Stimulated activated naive CD8-positive, alpha-beta T cell treated with anti-CD3 and anti-CD28 coated beads, Interleukin-15, Interleukin-2, amounts not matched to agents 100 ng/mL and 50 ng/mL, for 24 hours (primary cell): ENCODE results near the gene TP53BP2.
"Not testable (repeated sequence)": the region's sequence is repeated elsewhere in the genome, so short reads cannot be mapped to it uniquely, and the experiment has no call there.

Experiments used
- H3K27ac Mint-ChIP-seq: one replicate; pipeline ENCODE4 v1.8.0; 2021; ENCODE audit warnings: mild to moderate bottlenecking, mixed read lengths
- H3K27me3 Mint-ChIP-seq: one replicate; pipeline ENCODE4 v1.8.0; 2021; ENCODE audit warnings: mixed read lengths
- H3K36me3 Mint-ChIP-seq: one replicate; pipeline ENCODE4 v1.8.0; 2021; ENCODE audit warnings: low read depth, mixed read lengths
- H3K4me1 Mint-ChIP-seq: one replicate; pipeline ENCODE4 v1.8.0; 2021; ENCODE audit warnings: low read depth, mixed read lengths
- H3K4me3 Mint-ChIP-seq: one replicate; pipeline ENCODE4 v1.8.0; 2021; ENCODE audit warnings: mild to moderate bottlenecking, mixed read lengths
- H3K9me3 Mint-ChIP-seq: one replicate; pipeline ENCODE4 v1.8.0; 2021; ENCODE audit warnings: mixed read lengths

The TP53BP2 gene

DNA sequence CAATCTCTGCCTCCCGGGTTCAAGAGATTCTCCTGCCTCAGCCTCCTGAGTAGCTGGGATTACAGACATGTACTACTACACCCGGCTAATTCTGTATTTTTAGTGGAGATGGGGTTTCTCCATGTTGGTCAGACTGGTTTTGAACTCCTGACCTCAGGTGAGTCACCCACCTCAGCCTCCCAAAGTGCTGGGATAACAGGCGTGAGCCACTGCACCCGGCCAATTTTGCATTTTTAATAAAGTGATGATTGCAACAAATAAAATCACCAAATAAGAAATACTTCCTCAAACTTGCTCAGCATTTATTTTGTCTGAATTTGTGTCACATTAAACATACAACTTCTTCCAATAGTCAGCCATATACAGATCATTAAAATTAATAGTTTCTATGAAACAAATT, 35.8 kb downstream of the TP53BP2 start:
- H3K27ac Mint-ChIP-seq, H3K4me3 Mint-ChIP-seq, H3K9me3 Mint-ChIP-seq, H3K27me3 Mint-ChIP-seq: not testable (repeated sequence)
- H3K36me3 Mint-ChIP-seq, result peaks cover 63% of the 10 kb centered on the region
- peaks cover 20% of the 10 kb centered on the region for H3K4me1 Mint-ChIP-seq

- Mint-ChIP-seq H3K9me3 (no peaks in the 10 kb centered on the region), H3K36me3 (peaks cover 76% of the 10 kb centered on the region), H3K27ac (no peak overlapping the region), H3K4me1 (no peaks in the 10 kb centered on the region), H3K4me3 (no peak overlapping the region), H3K27me3 (no peaks in the 10 kb centered on the region)
These were observed 42.5 kb downstream of the TP53BP2 start for GRCh38 chr1:223803211-223803610.

DNA sequence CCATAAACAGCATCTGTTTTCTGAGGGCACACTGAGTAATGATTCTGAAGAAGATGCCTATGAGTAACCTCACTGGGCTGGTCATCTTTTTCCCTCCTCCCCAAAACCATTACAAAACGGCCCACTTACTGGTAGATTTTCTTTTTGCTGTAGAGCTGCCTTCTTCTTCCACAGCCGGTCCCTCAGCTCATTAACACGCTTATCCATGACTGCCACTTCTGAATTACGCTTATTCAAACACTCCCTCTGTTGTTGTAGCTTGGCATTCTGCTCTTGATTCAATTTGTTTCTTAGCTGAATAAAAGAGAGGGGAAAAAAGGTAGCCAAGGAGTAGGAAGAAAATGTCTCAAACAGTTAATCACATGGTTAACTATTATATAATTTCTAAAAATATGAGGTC, 43.1 kb downstream of the TP53BP2 start:
- Mint-ChIP-seq H3K27me3 (no peaks in the 10 kb centered on the region), H3K36me3 (peaks cover 77% of the 10 kb centered on the region), H3K9me3 (no peaks in the 10 kb centered on the region), H3K27ac (no peak overlapping the region), H3K4me3 (no peak overlapping the region), H3K4me1 (no peaks in the 10 kb centered on the region)

DNA sequence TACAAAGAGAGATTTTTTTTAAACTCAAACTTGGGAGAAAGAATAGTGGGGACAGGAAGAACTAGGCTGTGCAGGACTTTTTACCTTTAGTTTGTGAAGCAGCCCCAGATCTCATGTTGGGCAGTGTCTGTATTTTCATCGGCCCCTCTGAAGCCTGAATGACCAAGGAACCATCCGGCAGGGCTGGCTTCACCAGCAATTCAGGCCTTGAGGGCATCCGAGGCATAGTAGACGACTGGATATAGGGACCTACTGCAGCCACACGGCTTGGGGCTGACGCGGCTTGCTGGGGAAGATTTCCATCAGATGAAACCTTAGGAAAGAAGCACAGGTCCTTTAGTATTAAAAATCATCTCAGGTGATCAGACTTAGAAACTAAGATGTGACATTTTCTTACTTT, 43.7 kb downstream of the TP53BP2 start:
- no peaks in the 10 kb centered on the region for H3K4me1 Mint-ChIP-seq
- H3K27ac Mint-ChIP-seq, result no peak overlapping the region
- peaks cover 71% of the 10 kb centered on the region for H3K36me3 Mint-ChIP-seq
- no peaks in the 10 kb centered on the region for H3K27me3 Mint-ChIP-seq
- no peak overlapping the region for H3K4me3 Mint-ChIP-seq
- no peaks in the 10 kb centered on the region for H3K9me3 Mint-ChIP-seq

DNA sequence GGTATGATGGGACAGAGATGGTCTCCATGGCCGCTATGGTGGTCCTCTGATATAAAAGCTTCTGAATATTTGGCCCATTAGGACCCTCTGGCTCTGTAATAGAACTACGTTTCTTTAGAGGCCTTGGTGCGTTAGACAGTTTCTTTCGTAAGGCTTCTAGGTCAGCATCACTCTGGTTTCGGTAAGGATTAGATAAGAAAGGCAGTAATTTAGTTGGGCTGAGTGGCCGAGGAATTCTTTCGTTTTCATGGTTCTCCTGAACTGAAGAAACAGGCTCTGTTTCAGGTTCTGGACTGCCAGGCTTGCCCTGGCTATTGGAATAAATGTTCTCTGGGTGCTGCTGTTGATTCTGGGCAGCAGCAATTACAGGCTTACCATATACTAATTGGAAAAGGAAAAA, 49.5 kb downstream of the TP53BP2 start:
- H3K36me3 Mint-ChIP-seq, result peaks cover 56% of the 10 kb centered on the region
- no peaks in the 10 kb centered on the region for H3K27me3 Mint-ChIP-seq
- no peaks in the 10 kb centered on the region for H3K4me1 Mint-ChIP-seq
- no peaks in the 10 kb centered on the region for H3K9me3 Mint-ChIP-seq
- no peak overlapping the region for H3K4me3 Mint-ChIP-seq
- H3K27ac Mint-ChIP-seq, result no peak overlapping the region

DNA sequence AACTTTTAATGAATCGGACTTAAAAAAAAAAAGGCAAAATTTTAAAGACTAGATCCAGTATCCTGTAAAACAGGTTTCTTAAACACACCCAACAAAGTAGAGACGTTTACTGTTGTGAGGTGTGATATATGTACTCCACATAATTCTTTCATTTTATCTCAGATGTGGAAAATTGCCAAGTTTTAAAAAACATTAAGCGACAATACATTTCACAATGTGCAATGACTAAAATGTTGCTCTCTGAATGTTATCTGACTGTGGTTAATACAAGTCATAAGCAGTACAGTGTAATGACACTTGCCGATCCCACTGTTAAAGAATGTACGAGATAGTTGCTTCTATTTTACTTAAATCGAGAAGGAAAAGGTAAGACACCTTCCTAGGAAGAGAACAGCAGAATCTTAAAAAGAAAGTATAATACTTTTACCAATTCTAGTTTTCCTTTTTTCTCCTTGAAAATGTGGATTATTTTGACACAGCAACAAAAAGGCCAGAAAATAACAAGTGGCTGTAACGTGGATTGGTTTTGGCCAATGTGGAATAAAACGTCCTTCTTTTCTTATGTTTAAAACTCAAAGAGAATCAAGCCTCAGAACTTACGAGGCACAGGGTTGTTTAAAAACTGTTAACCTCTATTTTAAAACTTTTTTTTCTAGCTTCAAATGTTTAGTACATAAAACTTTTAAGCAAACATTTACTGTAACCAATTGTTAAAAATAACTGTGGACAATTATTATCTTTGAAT, 51.4 kb downstream of the TP53BP2 start:
- Mint-ChIP-seq H3K9me3 (no peaks in the 10 kb centered on the region), H3K36me3 (peaks cover 44% of the 10 kb centered on the region), H3K4me3 (no peak overlapping the region), H3K27me3 (no peaks in the 10 kb centered on the region), H3K27ac (no peak overlapping the region), H3K4me1 (no peaks in the 10 kb centered on the region)

DNA sequence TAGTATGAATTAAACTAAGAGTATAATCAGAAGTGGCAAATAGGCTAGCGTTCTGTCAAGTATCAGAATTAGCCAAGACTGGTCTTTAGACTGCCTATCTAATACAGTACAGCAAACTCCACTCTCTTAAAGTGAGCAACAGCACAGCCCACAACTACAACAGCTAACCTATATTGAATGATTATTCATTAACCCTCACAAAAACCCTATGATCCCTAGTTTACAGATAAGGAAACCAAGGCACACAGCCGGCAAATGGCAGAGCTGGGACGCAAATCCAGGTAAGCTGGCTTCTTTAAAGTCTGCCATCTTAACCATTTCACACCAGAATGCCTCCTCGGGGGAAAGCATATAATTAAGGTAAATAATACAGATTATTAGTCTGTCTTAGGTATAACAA, 52.0 kb downstream of the TP53BP2 start:
- Mint-ChIP-seq H3K27me3 (no peaks in the 10 kb centered on the region), H3K27ac (no peak overlapping the region), H3K4me3 (no peak overlapping the region), H3K36me3 (peaks cover 46% of the 10 kb centered on the region), H3K4me1 (no peaks in the 10 kb centered on the region), H3K9me3 (no peaks in the 10 kb centered on the region)

- no peaks in the 10 kb centered on the region for H3K9me3 Mint-ChIP-seq
- H3K27ac Mint-ChIP-seq, result no peak overlapping the region
- H3K36me3 Mint-ChIP-seq, result peaks cover 47% of the 10 kb centered on the region
- no peak overlapping the region for H3K4me3 Mint-ChIP-seq
- H3K4me1 Mint-ChIP-seq, result no peaks in the 10 kb centered on the region
- no peaks in the 10 kb centered on the region for H3K27me3 Mint-ChIP-seq
These were observed 53.7 kb downstream of the TP53BP2 start for GRCh38 chr1:223792046-223792445.

DNA sequence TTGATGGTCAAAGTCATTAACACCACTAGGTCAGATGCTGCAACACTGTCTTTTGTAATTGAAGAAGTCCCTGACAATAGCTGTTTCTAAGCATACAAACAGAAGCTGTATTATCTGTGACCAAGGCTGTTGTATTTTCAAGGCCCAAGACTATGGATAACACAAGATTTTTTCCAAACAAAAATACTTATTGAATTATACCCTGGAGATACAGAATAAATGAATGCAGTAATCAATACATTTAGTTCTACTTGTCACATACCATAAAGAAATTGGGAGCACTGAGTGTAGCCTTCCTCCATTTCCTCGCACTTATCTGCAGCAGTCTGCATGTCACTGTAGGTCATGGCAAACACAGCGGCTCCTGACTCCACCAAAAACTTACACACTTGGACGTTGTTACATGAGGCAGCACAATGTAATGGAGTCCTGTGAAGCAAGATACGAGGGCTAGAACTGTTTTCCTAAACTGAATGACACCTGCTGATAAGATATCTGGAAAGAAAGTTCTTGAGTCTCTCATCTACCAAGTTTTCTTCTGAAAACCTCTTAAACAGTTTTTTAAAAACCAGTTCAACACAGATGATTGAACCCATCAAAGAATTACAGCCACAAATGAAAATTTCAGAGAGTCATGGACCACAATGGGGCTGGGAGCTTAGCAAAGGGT, 56.9 kb downstream of the TP53BP2 start:
- Mint-ChIP-seq H3K4me1 (no peaks in the 10 kb centered on the region), H3K27ac (no peak overlapping the region), H3K27me3 (no peaks in the 10 kb centered on the region), H3K4me3 (no peak overlapping the region), H3K36me3 (peaks cover 45% of the 10 kb centered on the region), H3K9me3 (no peaks in the 10 kb centered on the region)

DNA sequence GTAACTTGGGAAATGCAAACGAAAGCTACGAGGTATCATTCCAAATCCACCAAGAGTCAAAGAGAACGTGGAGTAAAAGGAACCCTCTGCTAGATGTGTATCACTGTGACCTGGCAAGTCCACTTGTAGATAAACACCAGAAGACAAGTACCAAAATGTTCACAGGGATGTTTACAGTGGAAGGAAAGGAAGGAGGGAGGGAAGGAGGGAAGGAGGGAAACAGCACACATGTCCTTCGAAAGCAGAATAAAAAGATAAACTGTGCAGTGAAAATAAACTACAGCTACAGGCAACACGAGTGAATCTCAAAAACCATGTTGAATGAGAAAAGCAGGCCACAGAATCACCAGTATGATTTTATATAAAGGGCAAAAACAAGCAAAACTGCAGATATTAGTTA, 59.9 kb downstream of the TP53BP2 start:
- H3K36me3 Mint-ChIP-seq, result peaks cover 53% of the 10 kb centered on the region
- no peaks in the 10 kb centered on the region for H3K27me3 Mint-ChIP-seq
- H3K27ac Mint-ChIP-seq, result no peak overlapping the region
- no peaks in the 10 kb centered on the region for H3K9me3 Mint-ChIP-seq
- H3K4me3 Mint-ChIP-seq, result no peak overlapping the region
- H3K4me1 Mint-ChIP-seq, result no peaks in the 10 kb centered on the region

- no peak overlapping the region for H3K27ac Mint-ChIP-seq
- peaks cover 62% of the 10 kb centered on the region for H3K36me3 Mint-ChIP-seq
- H3K4me1 Mint-ChIP-seq, result no peaks in the 10 kb centered on the region
These were observed 61.2 kb downstream of the TP53BP2 start for GRCh38 chr1:223784541-223784940.

DNA sequence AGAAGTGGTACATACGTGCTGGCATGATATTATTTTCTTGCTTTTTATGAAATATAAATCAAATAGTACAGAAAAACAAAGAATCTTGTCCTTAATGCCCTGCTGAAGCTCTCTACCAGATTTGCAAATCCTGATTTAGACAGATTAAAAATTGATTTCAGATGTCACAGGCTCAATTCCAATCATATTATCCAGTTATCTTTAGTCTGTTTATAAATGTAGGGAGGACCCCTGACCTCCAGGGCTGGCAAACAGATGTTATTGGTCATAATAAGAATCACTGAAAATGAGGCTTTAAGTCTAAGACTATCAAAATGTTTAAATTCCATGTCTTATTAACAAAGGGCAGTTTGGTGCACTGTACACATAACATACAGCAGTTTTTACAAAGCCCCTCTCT, 62.1 kb downstream of the TP53BP2 start:
- Mint-ChIP-seq H3K27me3 (no peaks in the 10 kb centered on the region), H3K4me1 (no peaks in the 10 kb centered on the region), H3K36me3 (peaks cover 64% of the 10 kb centered on the region), H3K27ac (no peak overlapping the region), H3K9me3 (no peaks in the 10 kb centered on the region), H3K4me3 (no peak overlapping the region)

More at GRCh38 chr1:223784541-223784940, 61.2 kb downstream of the TP53BP2 start:
- H3K9me3 Mint-ChIP-seq, result no peaks in the 10 kb centered on the region
- H3K27me3 Mint-ChIP-seq, result no peaks in the 10 kb centered on the region
- H3K4me3 Mint-ChIP-seq, result no peak overlapping the region

DNA sequence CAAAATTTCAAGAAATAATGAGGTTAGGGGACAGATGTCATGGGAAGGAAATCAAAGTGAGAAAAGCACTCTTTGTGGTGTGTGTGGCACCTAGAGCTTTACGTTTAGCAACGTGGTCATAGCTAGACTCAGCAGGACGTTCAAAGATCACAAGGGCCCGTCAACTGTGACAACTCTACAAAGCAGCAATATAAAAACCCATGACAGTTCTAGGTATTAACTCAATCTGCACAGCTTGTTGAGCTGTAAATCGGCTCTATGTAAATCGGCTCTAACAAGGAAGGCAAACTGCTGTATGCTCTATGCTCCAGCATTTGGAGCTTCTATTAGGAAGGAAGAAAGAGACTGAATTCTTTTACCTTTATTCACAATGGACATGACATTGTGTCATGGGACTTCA, 64.8 kb downstream of the TP53BP2 start:
- H3K27me3 Mint-ChIP-seq, result no peaks in the 10 kb centered on the region
- H3K9me3 Mint-ChIP-seq, result no peaks in the 10 kb centered on the region
- peak overlapping the region; percentile 42 for H3K27ac Mint-ChIP-seq
- H3K36me3 Mint-ChIP-seq, result peaks cover 71% of the 10 kb centered on the region
- no peak overlapping the region for H3K4me3 Mint-ChIP-seq
- H3K4me1 Mint-ChIP-seq, result peaks cover 15% of the 10 kb centered on the region

DNA sequence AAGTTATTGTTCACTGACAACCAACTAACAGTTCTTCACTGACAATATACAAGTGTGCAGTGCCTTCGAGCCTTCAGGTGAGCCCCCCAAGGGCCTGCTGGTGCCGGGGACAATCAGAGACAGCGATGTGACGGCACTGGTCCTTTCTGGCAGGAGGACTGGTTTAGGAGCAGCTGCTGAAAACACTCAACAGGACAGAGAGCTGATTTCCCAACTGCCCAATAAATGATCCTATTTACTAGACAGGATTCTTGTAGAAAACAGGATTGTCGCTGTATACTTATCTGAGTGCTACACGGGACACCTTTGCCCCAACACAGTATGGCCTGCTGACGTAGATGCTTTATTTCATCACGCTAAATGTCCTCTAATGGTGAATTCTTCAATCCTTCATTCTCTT, 65.4 kb downstream of the TP53BP2 start:
- peaks cover 21% of the 10 kb centered on the region for H3K4me1 Mint-ChIP-seq

DNA sequence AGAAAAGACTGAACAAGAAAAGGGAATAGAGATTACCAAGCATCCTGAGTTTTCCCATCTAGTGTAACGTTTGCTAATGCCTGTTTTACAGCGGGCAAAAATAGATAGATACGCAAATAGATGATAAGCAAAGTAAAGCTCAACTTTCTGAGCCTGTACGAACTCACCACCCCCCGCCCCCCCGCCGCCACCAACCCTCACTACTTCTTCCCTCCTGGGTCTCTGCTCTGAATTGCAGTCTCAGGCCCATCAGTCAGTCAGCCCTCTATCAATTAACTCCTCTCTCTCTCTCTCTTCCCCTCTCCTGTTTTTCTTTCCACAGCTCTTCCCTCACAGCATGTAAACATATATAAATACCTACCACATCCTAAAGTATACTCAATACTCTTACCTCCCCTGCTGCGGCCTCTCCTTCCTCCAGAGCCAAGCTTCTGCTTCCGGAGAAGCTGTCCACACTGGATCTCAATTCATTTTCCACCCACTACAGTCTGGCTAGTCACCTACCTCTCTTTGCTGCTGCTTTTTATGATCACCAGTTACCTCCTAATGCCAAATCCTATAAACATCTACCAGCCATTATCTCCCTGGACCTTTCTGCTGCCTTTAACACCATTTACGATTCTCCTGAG, 68.8 kb downstream of the TP53BP2 start:
- Mint-ChIP-seq H3K36me3 (peaks cover 68% of the 10 kb centered on the region), H3K27me3 (no peaks in the 10 kb centered on the region), H3K9me3 (no peaks in the 10 kb centered on the region), H3K27ac (peak overlapping the region; percentile 8), H3K4me1 (peaks cover 41% of the 10 kb centered on the region), H3K4me3 (no peak overlapping the region)

More for the DNA sequence above, 65.4 kb downstream of the TP53BP2 start:
- no peak overlapping the region for H3K27ac Mint-ChIP-seq
- no peak overlapping the region for H3K4me3 Mint-ChIP-seq
- no peaks in the 10 kb centered on the region for H3K27me3 Mint-ChIP-seq
- H3K9me3 Mint-ChIP-seq, result no peaks in the 10 kb centered on the region
- peaks cover 67% of the 10 kb centered on the region for H3K36me3 Mint-ChIP-seq
